Activated naive CD8-positive, alpha-beta T cell treated with anti-CD3 and anti-CD28 coated beads, Interleukin-2, amount 10 ng/mL, durations not matched to agents 7 days and 5 days (primary cell): ENCODE measurements around the gene NUP58. TPM values are rescaled to one million over a fixed set of nuclear protein-coding genes. Genes with fewer than 3 reads are reported as not detected.
"Not testable (repeated sequence)": the region's sequence is repeated elsewhere in the genome, so short reads cannot be mapped to it uniquely, and the experiment has no call there.

Experiments used
- ATAC-seq: fragments of 150-1000 bp; cut with Tn5 transposase; one replicate; pipeline ENCODE4 v1.10.0; 2021; ENCODE audit warnings: low read depth, moderate library complexity
- POLR2A ChIA-PET: fragments of 350-600 bp; sonication (Branson Sonifier 250); formaldehyde crosslinking; loops from one replicate; lab custom pipeline; 2021; ENCODE audit warnings: antibody characterized with exemption; lab: Charles Lee
- DNase-seq: peaks from one replicate; pipeline ENCODE4 v3.0.0; 2021
- H3K27ac Mint-ChIP-seq: one replicate; pipeline ENCODE4 v1.8.0; 2022; ENCODE audit warnings: mild to moderate bottlenecking, mixed read lengths
- H3K27me3 Mint-ChIP-seq: one replicate; pipeline ENCODE4 v1.8.0; 2022; ENCODE audit warnings: mild to moderate bottlenecking, moderate library complexity, mixed read lengths
- H3K36me3 Mint-ChIP-seq: one replicate; pipeline ENCODE4 v1.8.0; 2021; ENCODE audit warnings: mild to moderate bottlenecking, mixed read lengths
- H3K4me1 Mint-ChIP-seq: one replicate; pipeline ENCODE4 v1.8.0; 2021; ENCODE audit warnings: mixed read lengths
- H3K4me3 Mint-ChIP-seq: one replicate; pipeline ENCODE4 v1.8.0; 2022; ENCODE audit warnings: mild to moderate bottlenecking, moderate library complexity, mixed read lengths
- H3K9me3 Mint-ChIP-seq: one replicate; pipeline ENCODE4 v1.8.0; 2021; ENCODE audit warnings: mixed read lengths
- total RNA-seq, 2 experiments: library from RNA; stranded (reverse); gene quantifications; one replicate each; pipeline ENCODE4 v1.2.3, GENCODE V29; 2021

Gene NUP58
- total RNA-seq, 2 experiments from 2014 or later, result 70.1 to 83.0 TPM

- ATAC-seq (peak; percentile 91), DNase-seq (peak; percentile 97)
- Mint-ChIP-seq H3K9me3 (no peaks in the 10 kb centered on the region), H3K27ac (peak within 1 kb of the TSS; percentile 97), H3K27me3 (peaks cover 17% of the 10 kb centered on the region), H3K4me3 (peak within 1 kb of the TSS; percentile 93), H3K36me3 (peaks cover 5% of the 10 kb centered on the region), H3K4me1 (peaks cover 24% of the 10 kb centered on the region)
- POLR2A ChIA-PET, result interaction anchor here (0.6 to 3.8 kb wide), 4 partner anchors 8 to 15 kb away, joined by 3 to 27 read pairs (median 4); partner anchors contain the start of gene NUP58
Measured at GRCh38 chr13:25286969-25287961, 14.2 kb upstream of the NUP58 start, which contains the start of gene MTMR6. MTMR6 (minus strand) TSS chr13:25287488; CDS start chr13:25287247, 241 bp downstream.

DNA sequence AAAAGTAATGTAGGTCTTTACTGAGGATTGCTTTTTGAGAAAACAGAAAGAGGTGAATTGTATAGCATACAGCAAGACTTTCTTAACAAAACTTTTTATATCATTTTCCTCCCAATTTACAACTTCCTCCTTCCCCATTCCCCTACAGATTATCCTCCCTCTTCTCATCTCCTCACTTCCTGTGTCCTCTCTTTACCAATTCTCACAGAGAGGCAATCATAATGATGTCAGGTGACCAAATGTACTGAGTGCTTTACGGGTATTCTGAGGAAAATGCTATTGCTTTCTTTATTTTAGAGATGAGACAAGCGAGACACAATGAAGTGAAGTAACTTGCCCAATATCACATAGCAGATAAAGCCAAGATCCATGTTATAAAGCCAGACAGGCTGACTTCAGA is 12.5 kb upstream of the NUP58 start:
- Mint-ChIP-seq H3K36me3 (peaks cover 3% of the 10 kb centered on the region), H3K27me3 (peaks cover 17% of the 10 kb centered on the region), H3K4me1 (peaks cover 14% of the 10 kb centered on the region), H3K9me3 (no peaks in the 10 kb centered on the region), H3K4me3 (no peak overlapping the region), H3K27ac (no peak overlapping the region)
- ATAC-seq (no peak), DNase-seq (no peak)
- POLR2A ChIA-PET, result no interaction called here

GRCh38 chr13:25291691-25292090 is 9.7 kb upstream of the NUP58 start:
- Mint-ChIP-seq H3K36me3 (no peaks in the 10 kb centered on the region), H3K9me3 (no peaks in the 10 kb centered on the region), H3K27me3 (peaks cover 31% of the 10 kb centered on the region), H3K4me3 (no peak overlapping the region), H3K4me1 (peaks cover 7% of the 10 kb centered on the region), H3K27ac (no peak overlapping the region)
- DNase-seq (no peak), ATAC-seq (no peak)
- POLR2A ChIA-PET, result no interaction called here

- H3K36me3 Mint-ChIP-seq, result no peaks in the 10 kb centered on the region
- peaks cover 33% of the 10 kb centered on the region for H3K27me3 Mint-ChIP-seq
- peaks cover 7% of the 10 kb centered on the region for H3K4me1 Mint-ChIP-seq
- no peak for DNase-seq
- peak; percentile 64 for ATAC-seq
- H3K4me3 Mint-ChIP-seq, result no peak overlapping the region
- no peak overlapping the region for H3K27ac Mint-ChIP-seq
- POLR2A ChIA-PET, result no interaction called here
- H3K9me3 Mint-ChIP-seq, result no peaks in the 10 kb centered on the region
Measured at GRCh38 chr13:25292301-25292700, 9.1 kb upstream of the NUP58 start.

DNA sequence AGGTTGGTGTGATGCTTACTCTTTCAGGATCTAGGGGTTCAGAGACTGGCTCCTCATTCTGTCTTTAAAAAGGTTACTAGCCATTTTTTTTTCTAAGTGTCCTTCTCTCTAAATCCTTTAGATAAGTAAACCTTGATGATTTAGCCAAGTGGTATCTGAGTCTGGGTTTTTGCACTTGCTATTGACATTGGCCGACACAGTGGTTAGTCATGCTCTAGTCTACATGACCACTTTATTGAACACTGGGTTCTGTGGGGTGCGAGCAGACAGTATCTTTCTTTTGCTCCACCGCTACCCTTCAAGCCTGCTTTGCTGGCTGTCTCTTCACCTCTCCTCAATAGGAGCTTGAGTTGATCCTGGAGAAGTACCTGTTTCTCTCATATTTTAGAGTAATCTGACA is 6.2 kb upstream of the NUP58 start:
- DNase-seq (no peak), ATAC-seq (no peak)
- Mint-ChIP-seq H3K4me3 (no peak overlapping the region), H3K9me3 (no peaks in the 10 kb centered on the region), H3K36me3 (no peaks in the 10 kb centered on the region), H3K4me1 (peaks cover 5% of the 10 kb centered on the region), H3K27ac (no peak overlapping the region), H3K27me3 (peaks cover 31% of the 10 kb centered on the region)
- POLR2A ChIA-PET, result interaction anchor here (1.2 kb wide), 1 partner anchor 8 kb away, joined by 3 read pairs; the partner anchor contains the start of gene MTMR6

DNA sequence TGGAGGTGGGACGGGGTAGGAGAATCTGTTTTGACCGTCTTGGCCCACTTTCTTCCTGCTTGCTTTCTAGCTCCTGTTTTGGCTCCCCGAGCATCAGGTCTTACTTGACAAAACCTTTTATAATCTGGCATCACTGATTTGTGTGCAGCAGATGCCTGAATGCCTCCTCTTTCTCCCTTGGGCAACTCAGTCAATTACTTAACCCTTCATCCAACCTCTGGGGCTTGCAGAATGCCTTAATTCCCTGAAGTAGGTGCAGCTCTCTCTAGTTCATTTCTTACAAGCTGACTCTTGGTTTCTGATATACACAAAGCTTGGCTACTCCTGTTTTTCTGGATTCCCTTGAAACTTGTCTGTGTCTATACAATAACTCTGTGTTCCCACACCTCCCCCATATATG is 5.7 kb upstream of the NUP58 start:
- POLR2A ChIA-PET, result interaction anchor here (1.2 kb wide), 1 partner anchor 9 kb away, joined by 3 read pairs; the partner anchor contains the start of gene MTMR6
- no peaks in the 10 kb centered on the region for H3K9me3 Mint-ChIP-seq
- peaks cover 7% of the 10 kb centered on the region for H3K4me1 Mint-ChIP-seq
- no peak overlapping the region for H3K4me3 Mint-ChIP-seq
- DNase-seq (no peak), ATAC-seq (no peak)
- no peaks in the 10 kb centered on the region for H3K36me3 Mint-ChIP-seq
- no peak overlapping the region for H3K27ac Mint-ChIP-seq
- H3K27me3 Mint-ChIP-seq, result peaks cover 27% of the 10 kb centered on the region

DNA sequence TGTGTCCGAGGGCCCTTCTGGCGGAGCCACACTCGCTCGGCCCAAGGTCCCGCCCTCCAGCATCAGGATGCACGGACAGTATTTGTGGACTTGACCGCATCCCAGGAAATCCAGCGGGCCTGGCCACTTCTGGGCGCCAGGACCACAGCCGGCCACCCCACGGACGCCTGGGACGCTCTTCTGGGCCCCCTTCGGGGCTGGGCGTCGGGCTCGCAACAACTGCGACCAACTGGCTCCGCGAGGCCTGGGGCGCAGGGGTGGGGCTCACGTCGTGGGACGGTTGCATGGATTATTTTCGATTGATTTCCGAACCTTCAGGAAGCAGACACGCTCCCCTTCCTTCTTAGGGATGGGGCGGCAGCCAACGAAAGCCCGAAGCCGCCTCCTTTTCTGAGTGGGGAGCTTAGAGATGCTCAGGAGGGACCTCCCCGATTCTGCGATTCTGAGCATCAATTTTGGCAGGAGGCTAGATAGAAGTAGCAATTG is 521 bp upstream of the NUP58 start:
- no peaks in the 10 kb centered on the region for H3K9me3 Mint-ChIP-seq
- peak; percentile 56 for DNase-seq
- H3K4me3 Mint-ChIP-seq, result peak overlapping the region; percentile 93

GRCh38 chr13:25302121-25302520 is 696 bp downstream of the NUP58 start:
- H3K9me3 Mint-ChIP-seq, result no peaks in the 10 kb centered on the region
- no peak for ATAC-seq
- H3K27me3 Mint-ChIP-seq, result peaks cover 6% of the 10 kb centered on the region
- H3K4me1 Mint-ChIP-seq, result peaks cover 31% of the 10 kb centered on the region
- POLR2A ChIA-PET, result interaction anchor here (1.1 to 2.5 kb wide), 3 partner anchors 15 to 44 kb away, joined by 3 to 27 read pairs (median 3); partner anchors contain the start of gene MTMR6
- peaks cover 14% of the 10 kb centered on the region for H3K36me3 Mint-ChIP-seq
- H3K4me3 Mint-ChIP-seq, result peak overlapping the region; percentile 93
- no peak for DNase-seq
- peak overlapping the region; percentile 92 for H3K27ac Mint-ChIP-seq

More for the DNA sequence above, 521 bp upstream of the NUP58 start:
- H3K27ac Mint-ChIP-seq, result peak overlapping the region; percentile 92
- POLR2A ChIA-PET, result interaction anchor here (2.5 kb wide), 1 partner anchor 14 kb away, joined by 27 read pairs; the partner anchor contains the start of gene MTMR6
- peaks cover 13% of the 10 kb centered on the region for H3K27me3 Mint-ChIP-seq
- ATAC-seq, result peak; percentile 47
- peaks cover 25% of the 10 kb centered on the region for H3K4me1 Mint-ChIP-seq
- H3K36me3 Mint-ChIP-seq, result peaks cover 14% of the 10 kb centered on the region

DNA sequence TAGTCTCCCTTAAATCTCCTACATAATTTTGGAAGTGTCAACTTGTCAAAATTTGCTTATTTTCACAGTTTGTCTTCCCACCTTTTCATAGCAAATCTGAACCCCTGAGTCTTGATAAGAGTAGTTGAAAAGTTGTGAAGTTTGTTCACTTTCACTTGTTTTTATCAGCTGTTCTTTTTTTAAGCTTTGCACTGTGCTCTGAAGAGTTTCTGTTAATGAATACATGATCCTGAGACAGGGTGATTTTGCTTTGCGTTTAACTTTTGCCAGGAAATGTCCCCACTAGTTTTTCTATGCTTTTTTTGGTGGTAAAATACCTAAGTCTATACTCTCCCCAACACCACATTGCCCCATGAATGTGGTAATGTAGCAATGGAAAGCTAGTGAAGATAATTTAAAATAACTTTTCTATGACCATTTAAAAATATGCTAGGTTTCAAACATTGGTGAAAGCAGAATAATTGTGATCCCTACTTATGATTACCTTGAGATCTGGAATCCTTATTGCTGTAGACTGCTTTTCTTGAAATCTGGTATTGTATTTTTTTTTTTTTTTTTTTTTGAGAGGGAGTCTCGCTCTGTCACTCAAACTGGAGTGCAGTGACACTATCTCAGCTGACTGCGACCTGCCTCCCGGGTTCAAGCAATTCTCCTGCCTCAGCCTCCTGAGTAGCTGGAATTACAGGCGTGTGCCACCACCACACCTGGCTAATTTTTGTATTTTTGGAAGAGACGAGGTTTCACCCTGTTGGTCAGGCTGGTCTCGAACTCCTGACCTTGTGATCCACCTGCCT is 5.4 kb downstream of the NUP58 start:
- Mint-ChIP-seq H3K36me3 (peaks cover 31% of the 10 kb centered on the region), H3K4me3 (no peak overlapping the region)

DNA sequence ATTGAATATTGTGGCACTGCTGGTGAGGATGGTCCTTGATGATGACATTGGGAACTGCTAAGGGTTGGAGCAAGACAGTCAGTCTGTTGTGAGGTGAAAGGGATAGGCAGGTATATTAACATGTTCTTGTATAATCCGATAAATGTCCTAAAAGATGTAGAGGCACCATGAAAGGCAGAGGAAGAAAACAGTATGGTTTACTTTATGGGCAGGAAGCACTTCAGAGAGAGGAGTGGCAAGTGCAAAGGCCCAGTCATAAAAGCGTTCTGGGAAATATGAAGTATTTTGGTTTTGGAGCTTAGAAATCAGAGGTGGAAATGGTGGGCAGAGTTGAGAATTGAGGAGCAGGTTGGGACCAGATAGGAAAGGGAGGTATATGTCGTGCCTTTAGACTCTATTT is 9.5 kb downstream of the NUP58 start:
- peaks cover 25% of the 10 kb centered on the region for H3K36me3 Mint-ChIP-seq
- peak overlapping the region; percentile 34 for H3K27ac Mint-ChIP-seq

More for the DNA sequence above, 5.4 kb downstream of the NUP58 start:
- Mint-ChIP-seq H3K27me3 (no peaks in the 10 kb centered on the region), H3K4me1 (peaks cover 36% of the 10 kb centered on the region), H3K27ac (peak overlapping the region; percentile 17), H3K9me3 (no peaks in the 10 kb centered on the region)
- POLR2A ChIA-PET, result no interaction called here
- ATAC-seq, result no peak
- DNase-seq, result no peak

DNA sequence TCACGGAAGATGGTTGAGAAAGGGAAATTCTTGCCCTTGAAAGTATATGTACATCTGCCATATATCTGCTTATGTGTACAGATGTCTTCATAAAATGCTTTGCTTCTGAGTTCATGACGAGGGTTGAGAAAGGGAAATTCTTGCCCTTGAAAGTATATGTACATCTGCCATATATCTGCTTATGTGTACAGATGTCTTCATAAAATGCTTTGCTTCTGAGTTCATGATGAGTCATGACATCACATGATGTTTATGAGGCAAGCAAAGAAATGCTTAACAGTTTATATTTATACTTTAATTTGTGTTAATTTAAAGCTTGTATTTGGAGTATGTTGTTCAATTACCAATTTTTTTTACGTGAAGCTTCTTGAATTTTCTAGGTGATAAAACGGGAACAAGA is 17.5 kb downstream of the NUP58 start:
- peaks cover 21% of the 10 kb centered on the region for H3K36me3 Mint-ChIP-seq
- ATAC-seq, DNase-seq, H3K27ac Mint-ChIP-seq, H3K4me1 Mint-ChIP-seq, H3K9me3 Mint-ChIP-seq, H3K27me3 Mint-ChIP-seq, POLR2A ChIA-PET, H3K4me3 Mint-ChIP-seq: not testable (repeated sequence)

More for the DNA sequence above, 9.5 kb downstream of the NUP58 start:
- H3K27me3 Mint-ChIP-seq, result no peaks in the 10 kb centered on the region
- POLR2A ChIA-PET, result no interaction called here
- no peak for DNase-seq
- H3K4me3 Mint-ChIP-seq, result no peak overlapping the region
- no peaks in the 10 kb centered on the region for H3K9me3 Mint-ChIP-seq
- ATAC-seq, result no peak
- H3K4me1 Mint-ChIP-seq, result peaks cover 20% of the 10 kb centered on the region

- H3K9me3 Mint-ChIP-seq, result no peaks in the 10 kb centered on the region
- POLR2A ChIA-PET, result no interaction called here
- DNase-seq, result no peak
- H3K4me1 Mint-ChIP-seq, result peaks cover 5% of the 10 kb centered on the region
- H3K27me3 Mint-ChIP-seq, result no peaks in the 10 kb centered on the region
- H3K4me3 Mint-ChIP-seq, result no peak overlapping the region
- no peak for ATAC-seq
- peaks cover 21% of the 10 kb centered on the region for H3K36me3 Mint-ChIP-seq
- no peak overlapping the region for H3K27ac Mint-ChIP-seq
Measured at GRCh38 chr13:25319771-25320170, 18.3 kb downstream of the NUP58 start.

DNA sequence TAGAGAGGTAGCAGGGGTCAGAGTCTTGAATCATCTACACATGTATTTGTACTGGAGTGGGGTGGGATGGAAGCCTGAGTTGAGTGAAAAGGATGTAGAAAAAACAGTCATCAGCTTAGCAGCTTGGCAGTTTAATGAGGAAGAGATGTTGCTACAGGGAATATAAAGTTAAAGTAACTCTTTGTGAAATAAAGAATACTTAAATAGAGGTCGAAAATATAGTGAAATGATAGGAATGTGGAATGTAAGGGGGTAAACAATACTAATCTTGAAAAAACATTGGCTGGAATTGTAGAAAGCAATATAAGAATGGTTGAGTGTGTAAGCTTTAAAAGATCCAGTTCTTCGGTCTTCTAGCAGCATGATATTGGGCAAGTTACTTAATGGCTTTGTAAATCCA is 22.7 kb downstream of the NUP58 start:
- H3K27ac Mint-ChIP-seq, result peak overlapping the region; percentile 2
- DNase-seq, result no peak
- H3K9me3 Mint-ChIP-seq, result no peaks in the 10 kb centered on the region
- no peak for ATAC-seq
- no peak overlapping the region for H3K4me3 Mint-ChIP-seq
- no peaks in the 10 kb centered on the region for H3K27me3 Mint-ChIP-seq
- POLR2A ChIA-PET, result no interaction called here
- peaks cover 16% of the 10 kb centered on the region for H3K36me3 Mint-ChIP-seq
- no peaks in the 10 kb centered on the region for H3K4me1 Mint-ChIP-seq
